GM12874 (cell line): ENCODE measurements around the gene IKZF3.

Experiments used
- CTCF ChIP-seq: IDR thresholded peaks from 2 replicates; pipeline ENCODE4 v1.5.1; 2011; ENCODE audit warnings: low read depth, mild to moderate bottlenecking, control low read depth, low read length, moderate library complexity; ENCODE audit not compliant: insufficient read depth

The IKZF3 gene

DNA sequence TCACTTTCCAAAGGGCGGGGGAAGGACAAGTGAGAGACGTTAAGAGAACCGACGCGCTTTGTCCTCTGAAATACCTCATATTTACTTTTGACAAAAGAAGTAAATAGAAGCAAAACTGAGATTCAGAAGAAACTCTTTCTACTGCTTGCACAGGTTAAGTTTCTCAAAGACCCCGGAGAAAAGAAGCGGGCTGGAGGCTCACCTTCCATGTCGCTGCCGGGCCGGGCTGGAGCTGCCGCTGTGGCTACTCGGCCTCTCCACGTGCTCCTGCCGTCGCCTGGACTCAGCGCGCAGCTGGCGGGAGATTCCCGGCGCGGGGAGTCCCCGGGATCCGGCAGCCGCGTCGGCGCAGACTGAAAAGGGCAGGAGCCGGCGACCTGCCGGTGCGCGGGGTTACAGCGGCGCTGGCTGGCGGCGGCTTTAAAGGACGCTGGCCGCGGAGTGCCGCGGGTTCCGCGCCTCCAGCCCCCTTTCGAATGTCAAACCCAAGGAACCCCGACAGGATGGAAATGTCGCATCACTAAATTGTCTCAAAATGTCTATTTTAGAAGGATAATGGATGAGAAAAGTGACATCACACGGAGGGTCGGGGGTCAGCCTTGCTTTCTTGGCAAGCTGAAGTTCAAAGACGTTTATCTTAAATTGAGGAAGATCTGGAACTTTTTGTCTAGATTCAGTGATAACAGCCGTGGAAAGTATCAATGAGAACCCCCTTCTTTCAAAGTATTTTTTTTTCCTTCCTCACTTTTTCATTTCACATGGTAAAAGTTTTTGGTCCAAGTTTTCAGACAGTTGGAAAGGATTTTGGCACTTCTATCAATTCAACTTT, at the start of gene IKZF3:
Gene IKZF3, minus strand, starts transcription at position 395 of the 829 bp plus-strand sequence. Its CDS starts 186 bp downstream, at position 209.
- TF ChIP-seq CTCF: peak; percentile 36; the same call in 1 of the 2 replicates

DNA sequence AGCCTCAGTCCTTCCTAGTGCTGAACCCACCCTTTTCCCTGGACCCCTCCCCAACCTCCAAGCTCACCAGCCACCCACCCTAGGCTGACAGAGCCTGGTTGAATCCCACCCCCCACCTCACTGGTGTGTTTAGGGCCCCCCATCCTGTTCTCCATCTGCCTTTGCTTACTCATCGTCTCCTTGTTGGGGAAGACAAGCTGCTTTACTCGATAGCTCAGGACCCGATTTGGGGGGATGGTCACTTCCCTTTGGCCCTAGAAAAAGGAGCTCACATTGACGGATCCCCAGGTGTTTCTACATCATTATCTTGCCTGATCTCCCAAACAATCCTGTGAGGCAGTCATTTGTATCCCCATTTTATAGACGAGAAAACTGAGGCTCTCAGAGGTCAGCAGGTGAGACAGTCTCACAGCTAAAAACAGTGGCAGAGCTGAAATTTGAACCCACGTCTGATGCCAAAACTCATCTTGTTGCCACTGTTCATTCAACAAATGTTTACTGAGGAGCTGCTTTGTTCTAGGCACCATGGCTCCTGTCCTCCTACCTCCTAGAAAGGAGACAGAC, 44.8 kb upstream of the IKZF3 start:
- no peak for TF ChIP-seq CTCF

- no peak for TF ChIP-seq CTCF
These were observed 40.8 kb upstream of the IKZF3 start for GRCh38 chr17:39904990-39905288.

DNA sequence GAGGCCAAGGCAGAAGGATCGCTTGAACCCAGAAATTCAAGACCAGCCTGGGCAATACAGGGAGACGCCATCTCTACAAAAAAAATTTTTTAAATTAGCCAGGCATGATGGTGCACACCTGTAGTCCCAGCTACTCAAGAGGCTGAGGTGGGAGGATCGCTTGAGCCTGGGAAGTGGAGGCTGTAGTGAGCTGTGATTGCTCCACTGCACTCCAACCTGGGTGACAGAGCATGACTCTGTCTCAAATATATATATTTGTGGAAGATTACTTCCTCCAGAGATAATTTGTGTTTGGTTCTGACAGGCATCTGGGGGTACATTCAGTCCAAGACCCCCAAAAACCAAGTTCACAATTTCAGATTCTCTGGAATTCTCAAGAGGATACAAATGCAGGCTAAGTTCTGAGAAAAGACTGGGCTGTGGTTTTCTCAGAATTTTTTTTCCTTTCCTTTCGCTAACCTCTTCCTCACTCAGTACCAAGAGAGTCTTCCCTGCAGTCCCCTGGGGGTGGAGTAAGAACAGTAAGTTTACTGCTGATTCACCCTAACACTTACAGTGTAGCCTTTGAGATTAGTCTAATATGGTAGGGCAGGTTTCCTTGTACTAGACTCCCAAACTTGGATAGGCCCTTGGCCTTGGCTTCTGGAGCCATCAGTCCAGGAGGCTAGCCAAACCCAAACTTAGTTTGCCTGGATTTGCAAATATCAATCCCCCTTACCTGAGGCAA, 39.2 kb upstream of the IKZF3 start:
- no peak for TF ChIP-seq CTCF

DNA sequence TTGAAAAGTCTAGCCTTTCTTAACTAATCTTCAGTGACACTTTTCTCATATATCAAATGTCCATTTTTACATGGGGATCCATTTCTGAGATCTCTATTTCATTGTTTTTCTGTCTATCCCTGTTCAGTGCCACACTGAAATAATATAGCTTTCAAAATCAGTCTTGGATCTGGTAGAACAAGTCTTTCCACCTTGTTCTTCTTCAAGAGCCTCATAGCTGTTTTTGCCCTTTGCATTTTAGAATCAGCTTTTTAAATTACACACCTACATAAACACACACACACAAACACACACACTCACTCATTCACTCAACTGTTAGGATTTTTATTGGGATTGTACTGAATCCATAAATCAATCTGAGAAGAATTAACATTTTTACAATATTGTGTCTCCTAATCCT, 35.1 kb upstream of the IKZF3 start:
- no peak for TF ChIP-seq CTCF

DNA sequence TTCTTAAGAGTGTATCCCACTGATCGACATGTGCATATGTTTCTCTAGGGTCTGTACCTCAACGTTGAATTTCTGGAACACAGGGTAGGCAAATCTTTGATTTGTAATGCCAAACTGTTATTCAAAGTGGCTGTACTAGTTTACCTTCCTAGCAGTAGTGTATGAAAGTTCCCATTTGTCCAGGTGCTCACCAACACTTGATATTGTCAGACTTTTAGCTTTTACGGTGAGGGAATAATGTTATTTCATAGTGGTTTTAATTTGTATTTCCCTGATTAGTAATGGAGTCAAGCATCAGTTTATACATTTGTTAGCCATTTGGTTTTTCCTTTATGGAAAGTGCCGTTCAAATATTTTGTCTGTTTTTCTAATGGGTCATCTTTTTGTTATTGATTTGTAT, 34.0 kb upstream of the IKZF3 start:
- TF ChIP-seq CTCF: no peak

- no peak for TF ChIP-seq CTCF
These were observed 30.7 kb upstream of the IKZF3 start for GRCh38 chr17:39894681-39895376.
